ENCODE results near the gene COQ8A. TPM values are rescaled to one million over a fixed set of nuclear protein-coding genes. Genes with fewer than 3 reads are reported as not detected.

The COQ8A gene
- polyA plus RNA-seq, 1 donor from 2014 or later, result 13.2 TPM

DNA sequence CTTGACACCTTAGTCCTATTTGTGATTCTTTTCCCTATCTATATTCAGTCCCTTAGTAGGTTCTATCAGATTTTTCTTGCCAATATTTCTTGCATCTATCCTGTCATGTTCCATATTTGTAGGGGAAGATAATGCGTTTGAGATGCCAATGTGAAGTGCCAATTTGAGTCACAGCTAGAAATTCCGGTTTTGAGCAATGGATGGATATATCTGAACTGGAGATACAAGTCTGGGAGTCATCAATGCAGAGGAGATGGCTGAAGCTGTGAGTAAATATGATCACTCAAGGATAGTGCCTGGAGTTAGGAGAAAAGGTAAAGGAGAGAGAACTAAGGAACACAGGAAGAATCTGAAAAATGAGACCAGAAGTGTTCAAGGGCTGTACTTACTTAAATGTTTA, 93.8 kb downstream of the COQ8A start:
- no peaks in the 10 kb centered on the region for H3K79me2 ChIP-seq (replicated peaks; ENCODE audit: insufficient read depth, low read length)
- TF ChIP-seq, protein P1, sequence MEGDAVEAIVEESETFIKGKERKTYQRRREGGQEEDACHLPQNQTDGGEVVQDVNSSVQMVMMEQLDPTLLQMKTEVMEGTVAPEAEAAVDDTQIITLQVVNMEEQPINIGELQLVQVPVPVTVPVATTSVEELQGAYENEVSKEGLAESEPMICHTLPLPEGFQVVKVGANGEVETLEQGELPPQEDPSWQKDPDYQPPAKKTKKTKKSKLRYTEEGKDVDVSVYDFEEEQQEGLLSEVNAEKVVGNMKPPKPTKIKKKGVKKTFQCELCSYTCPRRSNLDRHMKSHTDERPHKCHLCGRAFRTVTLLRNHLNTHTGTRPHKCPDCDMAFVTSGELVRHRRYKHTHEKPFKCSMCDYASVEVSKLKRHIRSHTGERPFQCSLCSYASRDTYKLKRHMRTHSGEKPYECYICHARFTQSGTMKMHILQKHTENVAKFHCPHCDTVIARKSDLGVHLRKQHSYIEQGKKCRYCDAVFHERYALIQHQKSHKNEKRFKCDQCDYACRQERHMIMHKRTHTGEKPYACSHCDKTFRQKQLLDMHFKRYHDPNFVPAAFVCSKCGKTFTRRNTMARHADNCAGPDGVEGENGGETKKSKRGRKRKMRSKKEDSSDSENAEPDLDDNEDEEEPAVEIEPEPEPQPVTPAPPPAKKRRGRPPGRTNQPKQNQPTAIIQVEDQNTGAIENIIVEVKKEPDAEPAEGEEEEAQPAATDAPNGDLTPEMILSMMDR (IDR thresholded peaks at IDR 0.05; ENCODE audit: poor library complexity, severe bottlenecking), result no peak
- no peak for TF ChIP-seq RAD21 (conservative IDR thresholded peaks at IDR 0.05)
- TF ChIP-seq POLR2AphosphoS5 (IDR thresholded peaks at IDR 0.05), result no peak
- TF ChIP-seq EP300 (conservative IDR thresholded peaks at IDR 0.05; ENCODE audit: poor library complexity, severe bottlenecking), result no peak
- no peak for TF ChIP-seq TAF1 (IDR thresholded peaks at IDR 0.05; ENCODE audit: low read depth)
- no peak for TF ChIP-seq REST (IDR thresholded peaks at IDR 0.05; ENCODE audit: borderline replicate concordance)
- TF ChIP-seq EZH2 (IDR thresholded peaks at IDR 0.05; ENCODE audit: borderline replicate concordance, insufficient read depth, low read length, poor library complexity, severe bottlenecking), result no peak
- no peak for TF ChIP-seq SMC3 (conservative IDR thresholded peaks at IDR 0.05; ENCODE audit: poor library complexity)
- TF ChIP-seq MXI1 (conservative IDR thresholded peaks at IDR 0.05; ENCODE audit: poor library complexity, severe bottlenecking), result no peak
- no peaks in the 10 kb centered on the region for H3K27me3 ChIP-seq (ENCODE audit: insufficient read depth, low read depth, low read length)

DNA sequence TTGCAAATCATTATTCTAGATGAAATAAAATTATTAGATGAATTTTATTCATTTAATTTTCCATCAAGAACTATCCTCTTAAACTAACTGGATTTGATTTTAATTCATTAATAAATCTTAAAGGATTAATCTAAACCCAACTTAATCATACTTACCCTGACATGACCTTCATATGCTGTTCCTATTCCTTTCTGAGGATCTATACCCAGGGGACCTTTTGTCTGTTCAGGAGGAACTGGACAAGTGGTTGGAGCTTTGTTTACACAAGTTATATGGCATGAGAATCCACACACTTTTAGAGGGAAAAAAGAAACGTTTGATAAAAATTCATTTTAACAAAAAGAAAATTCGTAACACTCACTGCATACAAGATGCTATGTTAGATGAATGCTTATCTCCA, 95.2 kb downstream of the COQ8A start:
- H3K9ac ChIP-seq (ENCODE audit: low read length), result no peak overlapping the region
- no peak overlapping the region for H3K4me2 ChIP-seq (ENCODE audit: low read length)
- H2AFZ ChIP-seq (ENCODE audit: low read depth, low read length), result no peak overlapping the region
- H3K36me3 ChIP-seq (ENCODE audit: insufficient read depth, low read length), result peaks cover 10% of the 10 kb centered on the region
- H3K79me2 ChIP-seq (replicated peaks; ENCODE audit: insufficient read depth, low read length), result no peaks in the 10 kb centered on the region
- H3K27ac ChIP-seq (ENCODE audit: low read length), result no peak overlapping the region
- no peaks in the 10 kb centered on the region for H3K9me2 ChIP-seq (ENCODE audit: insufficient read depth, low read length)
- H3K4me3 ChIP-seq (ENCODE audit: low read length), result no peak overlapping the region
- H3K27me3 ChIP-seq (ENCODE audit: insufficient read depth, low read depth, low read length), result no peaks in the 10 kb centered on the region
- H3F3A ChIP-seq (ENCODE audit: insufficient read depth, low read length, poor library complexity, severe bottlenecking), result no peaks in the 10 kb centered on the region
- no peaks in the 10 kb centered on the region for H3K9me3 ChIP-seq (ENCODE audit: low read length)
- TF ChIP-seq EP300 (conservative IDR thresholded peaks at IDR 0.05; ENCODE audit: poor library complexity, severe bottlenecking) (no peak), EZH2 (IDR thresholded peaks at IDR 0.05; ENCODE audit: borderline replicate concordance, insufficient read depth, low read length, poor library complexity, severe bottlenecking) (no peak), TAF1 (IDR thresholded peaks at IDR 0.05; ENCODE audit: low read depth) (no peak), SMC3 (conservative IDR thresholded peaks at IDR 0.05; ENCODE audit: poor library complexity) (no peak)
- TF ChIP-seq, protein P1 (IDR thresholded peaks at IDR 0.05; ENCODE audit: poor library complexity, severe bottlenecking), result no peak
- H4K20me1 ChIP-seq (ENCODE audit: insufficient read depth), result no peaks in the 10 kb centered on the region

More for the DNA sequence above, 93.8 kb downstream of the COQ8A start:
- Histone ChIP-seq H3F3A (ENCODE audit: insufficient read depth, low read length, poor library complexity, severe bottlenecking) (no peaks in the 10 kb centered on the region), H3K4me2 (ENCODE audit: low read length) (no peak overlapping the region), H3K36me3 (ENCODE audit: insufficient read depth, low read length) (peaks cover 10% of the 10 kb centered on the region), H3K9me3 (ENCODE audit: low read length) (no peaks in the 10 kb centered on the region), H3K9me2 (ENCODE audit: insufficient read depth, low read length) (no peaks in the 10 kb centered on the region), H3K4me3 (ENCODE audit: low read length) (no peak overlapping the region), H3K27ac (ENCODE audit: low read length) (no peak overlapping the region), H3K9ac (ENCODE audit: low read length) (no peak overlapping the region), H2AFZ (ENCODE audit: low read depth, low read length) (no peak overlapping the region), H4K20me1 (ENCODE audit: insufficient read depth) (no peaks in the 10 kb centered on the region)

Data from neural cell (in vitro differentiated cells).